ENCODE results near the gene PARP11. TPM values are rescaled to one million over a fixed set of nuclear protein-coding genes. Genes with fewer than 3 reads are reported as not detected.

Gene PARP11
- total and polyA plus RNA-seq, 2 of the 8 experiments (the other 6 are each of a cell fraction or from before 2014, with no cell fraction given), result 4.2 to 13.3 TPM

GRCh38 chr12:3816266-3816665 lies 56.9 kb downstream of the PARP11 start:
- Histone ChIP-seq H3K18ac (ENCODE audit: extremely low read depth, low read length) (no peak overlapping the region), H2BK12ac (ENCODE audit: low read depth, low read length) (no peak overlapping the region), H3K23me2 (ENCODE audit: low read depth, low read length) (no peaks in the 10 kb centered on the region), H3K27me3 (replicated peaks in 1 of 4; ENCODE audit: control insufficient read depth in 3 of 4, extremely low read depth in 1 of 4, insufficient read depth in 3 of 4, low read length in 3 of 4) (peaks cover 0 to 1% (median 0%) of the 10 kb centered on the region in 4 experiments; a peak in 1 of 7 replicates), H3K23ac (ENCODE audit: insufficient read length) (no peak overlapping the region), H3K56ac (replicated peaks; ENCODE audit: insufficient read length, low read depth, low read length) (no peak overlapping the region), H3K9ac (replicated peaks in 1 of 4; ENCODE audit: extremely low read depth in 1 of 4, low read depth in 3 of 4, low read length in 3 of 4) (no peak overlapping the region), H2BK5ac (ENCODE audit: low read depth, low read length) (no peak overlapping the region), H2AK5ac (ENCODE audit: low read depth, low read length) (no peak overlapping the region), H2BK15ac (ENCODE audit: low read length) (no peak overlapping the region), H3K4me3 (ENCODE audit: extremely low read depth in 1 of 4, insufficient read depth in 2 of 4, low read depth in 3 of 4, low read length in 4 of 4) (no peak overlapping the region), H3K36me3 (ENCODE audit: control insufficient read depth in 2 of 4, insufficient read depth in 4 of 4, low read length in 3 of 4) (0 out of 8 replicates have a peak, but pooled peaks cover 0 to 2% (median 0%) of the 10 kb centered on the region in 4 experiments), H2BK20ac (ENCODE audit: low read length) (no peak overlapping the region), H4K5ac (ENCODE audit: insufficient read length, low read depth, low read length) (no peak overlapping the region), H3K4me2 (ENCODE audit: insufficient read depth in 1 of 2, low read depth in 2 of 2, low read length in 2 of 2) (no peak overlapping the region), H2BK120ac (replicated peaks; ENCODE audit: low read depth, low read length) (no peak overlapping the region), H3K4me1 (replicated peaks in 1 of 4; ENCODE audit: control insufficient read depth in 3 of 4, insufficient read depth in 4 of 4, low read length in 3 of 4) (peaks cover 0 to 5% (median under 1%) of the 10 kb centered on the region in 4 experiments; a peak in 2 of 7 replicates), H3K4ac (replicated peaks; ENCODE audit: insufficient read length, low read depth, low read length) (no peak overlapping the region), H4K91ac (replicated peaks; ENCODE audit: insufficient read length, low read length) (no peak overlapping the region), H3K9me3 (ENCODE audit: insufficient read depth in 2 of 2, low read depth in 1 of 2, low read length in 1 of 2) (no peaks in the 10 kb centered on the region), H4K8ac (ENCODE audit: extremely low read depth, insufficient read depth, low read length) (no peak overlapping the region), H3K79me1 (ENCODE audit: low read depth, low read length) (no peaks in the 10 kb centered on the region), H3K27ac (ENCODE audit: low read depth, low read length) (no peak overlapping the region), H4K20me1 (replicated peaks in 1 of 2; ENCODE audit: control insufficient read depth in 1 of 2, insufficient read depth in 2 of 2, low read length in 2 of 2) (no peaks in the 10 kb centered on the region), H3K79me2 (ENCODE audit: control insufficient read depth in 1 of 2, insufficient read depth in 2 of 2, low read length in 2 of 2) (no peaks in the 10 kb centered on the region), H3K14ac (ENCODE audit: insufficient read length) (no peak overlapping the region), H2AFZ (ENCODE audit: low read length) (no peak overlapping the region)
- no peak for DNase-seq (ENCODE audit: low read depth in 1 of 2, low spot score in 2 of 2)
- ChIA-PET CTCF (ENCODE audit: partially characterized antibody) (interaction anchor here (1.7 to 2.5 kb wide), 2 partner anchors 13 to 48 kb away, joined by 3 to 9 read pairs; no protein-coding TSS in a partner anchor), POLR2A (ENCODE audit: partially characterized antibody) (no interaction called here)
- FAIRE-seq, result no peak
- 88% methylated on average over 2 of the region's 2 CpGs; no CpG with 5 or more reads in 1 of the 2 experiments for WGBS, 2 experiments (ENCODE audit: extremely low coverage in 1 of 2, insufficient coverage in 1 of 2, insufficient read length in 1 of 2, insufficient replicate concordance in 2 of 2, low coverage in 1 of 2, low lambda C conversion rate in 2 of 2, missing lambda C conversion rate in 1 of 2)
- TF ChIP-seq USF2 (IDR thresholded peaks at IDR 0.05; ENCODE audit: low read length), result no peak
- TF ChIP-seq JUN (IDR thresholded peaks at IDR 0.05; ENCODE audit: low read depth, low read length), result no peak
- no peak for TF ChIP-seq YY1 (IDR thresholded peaks at IDR 0.05; ENCODE audit: low read depth, low read length)
- no peak for TF ChIP-seq SIN3A (conservative IDR thresholded peaks at IDR 0.05 in 1 of 2, IDR thresholded peaks at IDR 0.05 in 1 of 2; ENCODE audit: low read depth in 1 of 2, low read length in 2 of 2)
- TF ChIP-seq NRF1 (IDR thresholded peaks at IDR 0.05; ENCODE audit: low read depth, low read length), result no peak
- TF ChIP-seq GABPA (IDR thresholded peaks at IDR 0.05; ENCODE audit: borderline replicate concordance, insufficient read depth, low read length), result no peak
